HG03354 (cell line): ENCODE data around the gene FOXN1.
"Not testable (repeated sequence)": the region's sequence is repeated elsewhere in the genome, so short reads cannot be mapped to it uniquely, and the experiment has no call there.

ENCODE experiments used
- ATAC-seq: cut with Tn5 transposase; IDR thresholded peaks from one replicate; pipeline ENCODE4 v1.9.1; 2021; ENCODE audit warnings: mild to moderate bottlenecking; ENCODE audit not compliant: unreplicated experiment, poor library complexity, severe bottlenecking

FOXN1 gene

GRCh38 chr17:28521311-28522085 lies 15.3 kb downstream of the FOXN1 start:
- ATAC-seq, result no peak

DNA sequence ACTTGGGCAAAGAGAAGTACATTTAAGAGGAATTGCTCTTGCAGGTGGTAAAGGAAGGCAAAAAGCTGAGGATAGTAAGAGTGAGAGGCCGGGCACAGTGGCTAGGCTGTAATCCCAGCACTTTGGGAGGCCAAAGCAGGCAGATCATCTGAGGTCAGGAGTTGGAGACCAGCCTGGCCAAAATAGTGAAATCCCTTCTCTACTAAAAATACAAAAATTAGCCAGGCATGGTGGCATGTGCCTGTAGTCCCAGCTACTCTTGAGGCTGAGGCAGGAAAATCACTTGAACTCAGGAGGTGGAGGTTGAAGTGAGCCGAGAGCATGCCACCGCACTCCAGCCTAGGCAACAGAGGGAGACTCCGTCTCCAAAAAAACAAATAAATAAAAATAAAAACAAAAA lies 16.1 kb downstream of the FOXN1 start:
- not testable (repeated sequence) for ATAC-seq

GRCh38 chr17:28523186-28523585 lies 17.0 kb downstream of the FOXN1 start:
- no peak for ATAC-seq

- ATAC-seq, result no peak
Measured at GRCh38 chr17:28523876-28524275, 17.7 kb downstream of the FOXN1 start.

- no peak for ATAC-seq
Measured at GRCh38 chr17:28524476-28525424, 18.6 kb downstream of the FOXN1 start.

DNA sequence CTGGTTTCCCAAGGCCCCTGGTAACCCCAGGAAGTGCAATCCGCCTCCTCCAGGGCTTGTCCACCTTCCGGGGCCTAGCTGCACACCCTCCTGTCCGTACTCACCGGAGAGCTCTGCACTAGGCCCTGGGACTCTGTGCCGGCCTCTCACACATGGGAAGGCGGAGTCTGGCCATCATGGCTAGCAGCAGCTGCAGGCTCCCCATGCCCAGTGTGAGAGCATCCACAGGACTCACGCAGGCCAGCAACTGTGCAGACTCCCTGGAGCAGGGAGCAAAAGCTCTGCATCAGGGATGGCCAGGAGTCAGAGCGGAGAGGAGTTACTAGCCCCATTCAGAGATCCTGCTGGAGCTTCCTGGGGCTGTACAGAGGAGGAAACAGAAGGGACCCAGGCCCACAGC lies 20.2 kb downstream of the FOXN1 start:
- ATAC-seq, result no peak

DNA sequence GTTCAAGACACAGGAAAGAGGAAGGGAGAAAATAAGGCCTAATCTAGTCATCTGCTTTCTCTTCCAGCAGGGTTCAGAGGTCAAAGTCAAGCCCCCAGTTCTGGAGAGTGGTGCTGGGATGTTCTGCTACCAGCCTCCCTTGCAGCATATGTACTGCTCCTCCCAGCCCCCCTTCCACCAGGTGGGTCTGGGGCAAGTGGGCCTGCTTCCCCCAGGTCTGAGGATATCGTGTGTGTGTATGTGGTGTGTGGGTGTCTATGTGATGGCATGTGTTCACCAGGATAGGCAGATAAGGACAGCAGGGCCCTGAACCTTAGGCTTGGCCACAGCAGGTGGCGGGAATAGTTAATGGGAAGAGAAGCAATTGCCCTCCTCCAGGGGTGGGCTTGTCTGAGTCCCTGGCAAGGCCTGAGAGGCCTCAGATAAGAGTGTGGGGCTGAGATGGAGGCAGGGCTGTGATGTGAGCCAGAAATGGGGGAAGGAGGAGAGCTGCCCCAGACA lies 21.1 kb downstream of the FOXN1 start:
- ATAC-seq, result no peak

- no peak for ATAC-seq
Measured at GRCh38 chr17:28527859-28528258, 21.7 kb downstream of the FOXN1 start.

GRCh38 chr17:28528327-28529012 lies 22.3 kb downstream of the FOXN1 start:
- ATAC-seq, result no peak

DNA sequence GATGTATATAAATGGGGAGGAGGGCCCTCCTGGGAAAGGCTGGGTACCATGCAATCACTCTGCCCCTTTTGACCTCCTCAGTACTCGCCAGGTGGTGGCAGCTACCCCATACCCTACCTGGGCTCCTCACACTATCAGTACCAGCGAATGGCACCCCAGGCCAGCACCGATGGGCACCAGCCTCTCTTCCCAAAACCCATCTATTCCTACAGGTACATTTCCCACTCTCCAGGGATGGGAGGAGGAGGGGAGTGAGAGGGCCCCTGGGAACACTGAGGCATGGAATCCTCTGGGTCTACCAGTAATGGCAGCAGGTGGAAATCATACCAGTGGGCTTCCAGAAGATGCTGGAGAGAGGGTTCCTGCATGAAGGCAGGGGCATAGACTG lies 22.9 kb downstream of the FOXN1 start:
- no peak for ATAC-seq

DNA sequence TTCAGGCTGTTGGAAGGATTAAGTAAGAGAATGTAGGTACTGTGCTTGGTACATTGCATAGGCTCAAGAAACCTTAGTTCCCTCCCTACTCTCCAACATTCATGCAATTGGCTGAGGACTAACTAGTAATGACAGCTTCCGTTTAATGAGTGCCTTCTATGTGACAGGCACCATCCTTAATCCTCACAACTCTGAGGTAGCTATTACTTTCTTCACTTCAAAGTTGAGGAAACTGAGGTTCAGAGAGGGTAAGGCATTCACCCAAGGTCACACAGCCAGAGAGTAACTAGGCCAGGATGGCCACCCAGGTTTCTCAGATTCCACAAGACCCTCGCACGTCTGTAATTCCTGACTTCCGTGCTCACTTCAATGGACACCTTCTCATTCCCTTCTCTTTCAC lies 24.1 kb downstream of the FOXN1 start:
- ATAC-seq, result no peak

- no peak for ATAC-seq
Measured at GRCh38 chr17:28530926-28531325, 24.8 kb downstream of the FOXN1 start.

- no peak for ATAC-seq
Measured at GRCh38 chr17:28532050-28532960, 26.2 kb downstream of the FOXN1 start.

GRCh38 chr17:28533091-28533807 lies 27.1 kb downstream of the FOXN1 start:
- ATAC-seq, result no peak

DNA sequence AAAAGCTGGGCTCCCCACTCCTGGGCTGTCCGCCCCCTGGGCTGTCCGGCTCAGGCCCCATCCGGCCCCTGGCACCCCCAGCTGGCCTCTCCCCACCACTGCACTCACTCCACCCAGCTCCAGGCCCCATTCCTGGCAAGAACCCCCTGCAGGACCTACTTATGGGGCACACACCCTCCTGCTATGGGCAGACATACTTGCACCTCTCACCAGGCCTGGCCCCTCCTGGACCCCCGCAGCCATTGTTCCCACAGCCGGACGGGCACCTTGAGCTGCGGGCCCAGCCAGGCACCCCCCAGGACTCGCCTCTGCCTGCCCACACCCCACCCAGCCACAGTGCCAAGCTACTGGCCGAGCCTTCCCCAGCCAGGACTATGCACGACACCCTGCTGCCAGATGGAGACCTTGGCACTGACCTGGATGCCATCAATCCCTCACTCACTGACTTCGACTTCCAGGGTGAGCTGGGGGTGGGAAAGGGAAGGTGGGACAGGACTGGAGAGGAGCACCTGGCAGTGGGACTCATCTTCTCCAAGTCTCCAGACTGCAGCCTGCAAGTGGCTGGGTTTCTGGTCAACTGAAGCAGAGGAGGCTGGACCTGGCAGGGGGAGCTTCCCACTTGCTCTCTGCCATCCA lies 28.7 kb downstream of the FOXN1 start:
- no peak for ATAC-seq

GRCh38 chr17:28536532-28537218 lies 30.5 kb downstream of the FOXN1 start:
- no peak for ATAC-seq

DNA sequence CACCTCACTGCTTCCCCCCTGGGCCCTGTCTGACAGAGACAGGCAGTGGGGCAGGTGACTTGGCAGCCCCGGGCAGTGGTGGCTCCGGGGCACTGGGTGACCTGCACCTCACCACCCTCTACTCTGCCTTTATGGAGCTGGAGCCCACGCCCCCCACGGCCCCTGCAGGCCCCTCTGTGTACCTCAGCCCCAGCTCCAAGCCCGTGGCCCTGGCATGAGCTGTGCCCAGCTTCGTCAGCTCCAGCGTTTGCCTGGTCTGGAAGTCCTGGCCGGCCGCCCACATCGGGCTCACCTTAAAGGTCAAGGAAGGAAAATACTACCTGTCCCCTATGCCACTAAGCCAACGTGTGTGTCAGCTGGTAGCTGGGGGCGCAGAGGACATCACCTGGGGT lies 31.1 kb downstream of the FOXN1 start:
- no peak for ATAC-seq
